NCI-H2196 treated with DMSO at 0.1 percent for 48 hours (cell line): ENCODE data around the gene FBXL17.
"Not testable (repeated sequence)": the region's sequence is repeated elsewhere in the genome, so short reads cannot be mapped to it uniquely, and the experiment has no call there.

Source experiments
- DNase-seq: peaks from one replicate; lab custom pipeline; 2025; ENCODE audit not compliant: unreplicated experiment; lab: John Stamatoyannopoulos, UW

The FBXL17 gene

GRCh38 chr5:108312258-108312657 lies 69.6 kb downstream of the FBXL17 start:
- DNase-seq, result no peak

GRCh38 chr5:108311682-108312081 lies 70.2 kb downstream of the FBXL17 start:
- DNase-seq, result no peak

GRCh38 chr5:108303611-108304010 lies 78.3 kb downstream of the FBXL17 start:
- DNase-seq, result no peak

- DNase-seq, result no peak
Measured at GRCh38 chr5:108303086-108303485, 78.8 kb downstream of the FBXL17 start.

GRCh38 chr5:108297042-108297601 lies 84.8 kb downstream of the FBXL17 start:
- no peak for DNase-seq

GRCh38 chr5:108295578-108296368 lies 86.1 kb downstream of the FBXL17 start:
- no peak for DNase-seq

- no peak for DNase-seq
Measured at GRCh38 chr5:108280960-108281569, 100.8 kb downstream of the FBXL17 start.

GRCh38 chr5:108280248-108280647 lies 101.7 kb downstream of the FBXL17 start:
- DNase-seq, result no peak

GRCh38 chr5:108278285-108279240 lies 103.3 kb downstream of the FBXL17 start:
- no peak for DNase-seq

- DNase-seq, result no peak
Measured at GRCh38 chr5:108276187-108277050, 105.5 kb downstream of the FBXL17 start.

- not testable (repeated sequence) for DNase-seq
Measured at GRCh38 chr5:108274080-108274479, 107.8 kb downstream of the FBXL17 start.

GRCh38 chr5:108271127-108271526 lies 110.8 kb downstream of the FBXL17 start:
- DNase-seq, result no peak

- no peak for DNase-seq
Measured at GRCh38 chr5:108266242-108266641, 115.7 kb downstream of the FBXL17 start.

GRCh38 chr5:108264533-108264932 lies 117.4 kb downstream of the FBXL17 start:
- no peak for DNase-seq

- no peak for DNase-seq
Measured at GRCh38 chr5:108263338-108263737, 118.6 kb downstream of the FBXL17 start.

- DNase-seq, result no peak
Measured at GRCh38 chr5:108260858-108261170, 121.1 kb downstream of the FBXL17 start.

- DNase-seq, result peak; percentile 76
Measured at GRCh38 chr5:108260117-108260857, 121.6 kb downstream of the FBXL17 start.

- no peak for DNase-seq
Measured at GRCh38 chr5:108259306-108259705, 122.6 kb downstream of the FBXL17 start.

GRCh38 chr5:108257996-108258395 lies 123.9 kb downstream of the FBXL17 start:
- no peak for DNase-seq

- peak; percentile 48 for DNase-seq
Measured at GRCh38 chr5:108255468-108255867, 126.4 kb downstream of the FBXL17 start.
